Measurements from ENCODE around the gene DLG2.

DLG2 gene

GRCh38 chr11:83558281-83558680 lies 2068.9 kb downstream of the DLG2 start:
- H3K4me2 ChIP-seq (ENCODE audit: low read length): no peak overlapping the region
- no peak overlapping the region for H3K4me3 ChIP-seq (ENCODE audit: low read length)
- H3K36me3 ChIP-seq (ENCODE audit: control insufficient read depth, low read length): no peaks in the 10 kb centered on the region
- TF ChIP-seq EZH2phosphoT487 (IDR thresholded peaks at IDR 0.05; ENCODE audit: borderline replicate concordance, low read length): no peak
- TF ChIP-seq CTCF (IDR thresholded peaks at IDR 0.05; ENCODE audit: low read depth, low read length, poor library complexity, severe bottlenecking): no peak
- H3F3A ChIP-seq (ENCODE audit: control insufficient read depth, insufficient read depth): no peaks in the 10 kb centered on the region
- no peaks in the 10 kb centered on the region for H4K20me1 ChIP-seq (ENCODE audit: control insufficient read depth, insufficient read depth, low read depth, low read length)
- no peaks in the 10 kb centered on the region for H3K79me2 ChIP-seq (ENCODE audit: control insufficient read depth, low read length)
- H3K27ac ChIP-seq (ENCODE audit: low read depth, low read length): no peak overlapping the region
- H3K27me3 ChIP-seq (ENCODE audit: control insufficient read depth, low read length): no peaks in the 10 kb centered on the region
- H3K9me2 ChIP-seq (replicated peaks; ENCODE audit: control insufficient read depth, low read length): no peaks in the 10 kb centered on the region
- H3K4me1 ChIP-seq (ENCODE audit: control insufficient read depth, low read length): peaks cover 10% of the 10 kb centered on the region
- H3K9me3 ChIP-seq (ENCODE audit: control insufficient read depth, insufficient read depth, low read length): no peaks in the 10 kb centered on the region

GRCh38 chr11:83557653-83558052 lies 2069.5 kb downstream of the DLG2 start:
- no peaks in the 10 kb centered on the region for H3K36me3 ChIP-seq (ENCODE audit: control insufficient read depth, low read length)
- TF ChIP-seq EZH2phosphoT487 (IDR thresholded peaks at IDR 0.05; ENCODE audit: borderline replicate concordance, low read length) (no peak), CTCF (IDR thresholded peaks at IDR 0.05; ENCODE audit: low read depth, low read length, poor library complexity, severe bottlenecking) (no peak)
- H3K9me2 ChIP-seq (replicated peaks; ENCODE audit: control insufficient read depth, low read length): no peaks in the 10 kb centered on the region
- H3K4me1 ChIP-seq (ENCODE audit: control insufficient read depth, low read length): peaks cover 10% of the 10 kb centered on the region
- no peak overlapping the region for H3K4me2 ChIP-seq (ENCODE audit: low read length)
- no peaks in the 10 kb centered on the region for H3K27me3 ChIP-seq (ENCODE audit: control insufficient read depth, low read length)
- H3K4me3 ChIP-seq (ENCODE audit: low read length): no peak overlapping the region
- no peaks in the 10 kb centered on the region for H3F3A ChIP-seq (ENCODE audit: control insufficient read depth, insufficient read depth)
- no peaks in the 10 kb centered on the region for H3K9me3 ChIP-seq (ENCODE audit: control insufficient read depth, insufficient read depth, low read length)
- H3K27ac ChIP-seq (ENCODE audit: low read depth, low read length): no peak overlapping the region
- H3K79me2 ChIP-seq (ENCODE audit: control insufficient read depth, low read length): no peaks in the 10 kb centered on the region
- no peaks in the 10 kb centered on the region for H4K20me1 ChIP-seq (ENCODE audit: control insufficient read depth, insufficient read depth, low read depth, low read length)

- Histone ChIP-seq H3F3A (ENCODE audit: control insufficient read depth, insufficient read depth) (no peaks in the 10 kb centered on the region), H3K79me2 (ENCODE audit: control insufficient read depth, low read length) (no peaks in the 10 kb centered on the region), H3K9me3 (ENCODE audit: control insufficient read depth, insufficient read depth, low read length) (no peaks in the 10 kb centered on the region), H4K20me1 (ENCODE audit: control insufficient read depth, insufficient read depth, low read depth, low read length) (no peaks in the 10 kb centered on the region), H3K9me2 (replicated peaks; ENCODE audit: control insufficient read depth, low read length) (no peaks in the 10 kb centered on the region), H3K4me2 (ENCODE audit: low read length) (no peak overlapping the region), H3K27ac (ENCODE audit: low read depth, low read length) (no peak overlapping the region), H3K27me3 (ENCODE audit: control insufficient read depth, low read length) (no peaks in the 10 kb centered on the region), H3K4me3 (ENCODE audit: low read length) (no peak overlapping the region), H3K36me3 (ENCODE audit: control insufficient read depth, low read length) (no peaks in the 10 kb centered on the region), H3K4me1 (ENCODE audit: control insufficient read depth, low read length) (peaks cover 10% of the 10 kb centered on the region)
- TF ChIP-seq CTCF (IDR thresholded peaks at IDR 0.05; ENCODE audit: low read depth, low read length, poor library complexity, severe bottlenecking) (no peak), EZH2phosphoT487 (IDR thresholded peaks at IDR 0.05; ENCODE audit: borderline replicate concordance, low read length) (no peak)
Observed at GRCh38 chr11:83554876-83555275, 2072.3 kb downstream of the DLG2 start.

Measured in DOHH2 (cell line).